ENCODE measurements around the gene PITPNM3.

GRCh38 chr17:6456914-6457687 lies 99.3 kb downstream of the PITPNM3 start:
- TF ChIP-seq CTCF (IDR thresholded peaks at IDR 0.05) (no peak), EP300 (IDR thresholded peaks at IDR 0.05) (no peak)

Data from gastroesophageal sphincter (tissue), 3 donors.